Epithelial cell of proximal tubule (primary cell): ENCODE data around the gene HOXD11. TPM values are rescaled to one million over a fixed set of nuclear protein-coding genes. Genes with fewer than 3 reads are reported as not detected.

Experiments used
- DNase-seq: peaks from one replicate; pipeline ENCODE4 v3.0.0-alpha.2; 2011; ENCODE audit warnings: low read depth
- H3K4me3 ChIP-seq: 2 replicates; pipeline ENCODE4 v1.5.1; 2011; ENCODE audit warnings: low read depth, mild to moderate bottlenecking, low read length
- total RNA-seq: library from RNA; depleted of rRNA; stranded (reverse); fragments of >200 nt; gene quantifications from 2 replicates; pipeline ENCODE4 v1.2.3, GENCODE V29; 2015
- TF ChIP-seq, protein P1 (sequence below): conservative IDR thresholded peaks from 2 replicates; pipeline ENCODE4 v1.5.1; 2012; ENCODE audit warnings: low read depth, mild to moderate bottlenecking, low read length

HOXD11 gene
- total RNA-seq, 1 donor from 2014 or later, result 25.1 TPM

DNA sequence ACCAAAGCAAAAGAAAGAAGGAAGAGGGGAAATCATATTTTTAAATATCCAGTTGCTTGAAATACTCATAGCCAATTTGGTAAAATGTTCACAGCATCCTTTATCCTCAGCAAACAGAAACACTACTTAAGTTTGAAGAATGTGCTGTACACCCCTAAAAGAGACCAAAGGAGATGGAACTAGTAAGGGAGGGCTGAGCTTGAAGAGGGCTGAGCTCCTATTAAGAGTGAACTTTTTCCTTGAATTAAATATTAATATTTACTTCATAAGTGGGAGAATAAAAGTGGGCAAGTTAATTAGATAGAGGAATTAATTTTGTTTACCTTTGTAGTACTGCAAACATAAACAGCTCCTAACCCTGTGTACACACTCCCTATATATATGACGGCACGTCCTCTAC, 30.3 kb upstream of the HOXD11 start:
- no peak for DNase-seq
- H3K4me3 ChIP-seq, result no peak overlapping the region
- TF ChIP-seq, protein P1, sequence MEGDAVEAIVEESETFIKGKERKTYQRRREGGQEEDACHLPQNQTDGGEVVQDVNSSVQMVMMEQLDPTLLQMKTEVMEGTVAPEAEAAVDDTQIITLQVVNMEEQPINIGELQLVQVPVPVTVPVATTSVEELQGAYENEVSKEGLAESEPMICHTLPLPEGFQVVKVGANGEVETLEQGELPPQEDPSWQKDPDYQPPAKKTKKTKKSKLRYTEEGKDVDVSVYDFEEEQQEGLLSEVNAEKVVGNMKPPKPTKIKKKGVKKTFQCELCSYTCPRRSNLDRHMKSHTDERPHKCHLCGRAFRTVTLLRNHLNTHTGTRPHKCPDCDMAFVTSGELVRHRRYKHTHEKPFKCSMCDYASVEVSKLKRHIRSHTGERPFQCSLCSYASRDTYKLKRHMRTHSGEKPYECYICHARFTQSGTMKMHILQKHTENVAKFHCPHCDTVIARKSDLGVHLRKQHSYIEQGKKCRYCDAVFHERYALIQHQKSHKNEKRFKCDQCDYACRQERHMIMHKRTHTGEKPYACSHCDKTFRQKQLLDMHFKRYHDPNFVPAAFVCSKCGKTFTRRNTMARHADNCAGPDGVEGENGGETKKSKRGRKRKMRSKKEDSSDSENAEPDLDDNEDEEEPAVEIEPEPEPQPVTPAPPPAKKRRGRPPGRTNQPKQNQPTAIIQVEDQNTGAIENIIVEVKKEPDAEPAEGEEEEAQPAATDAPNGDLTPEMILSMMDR, result no peak

- TF ChIP-seq, protein P1, result no peak
- no peak for DNase-seq
- H3K4me3 ChIP-seq, result no peak overlapping the region
Observed at GRCh38 chr2:176078541-176079284, 28.4 kb upstream of the HOXD11 start.

- DNase-seq, result no peak
Observed at GRCh38 chr2:176079285-176079830, 27.7 kb upstream of the HOXD11 start.

DNA sequence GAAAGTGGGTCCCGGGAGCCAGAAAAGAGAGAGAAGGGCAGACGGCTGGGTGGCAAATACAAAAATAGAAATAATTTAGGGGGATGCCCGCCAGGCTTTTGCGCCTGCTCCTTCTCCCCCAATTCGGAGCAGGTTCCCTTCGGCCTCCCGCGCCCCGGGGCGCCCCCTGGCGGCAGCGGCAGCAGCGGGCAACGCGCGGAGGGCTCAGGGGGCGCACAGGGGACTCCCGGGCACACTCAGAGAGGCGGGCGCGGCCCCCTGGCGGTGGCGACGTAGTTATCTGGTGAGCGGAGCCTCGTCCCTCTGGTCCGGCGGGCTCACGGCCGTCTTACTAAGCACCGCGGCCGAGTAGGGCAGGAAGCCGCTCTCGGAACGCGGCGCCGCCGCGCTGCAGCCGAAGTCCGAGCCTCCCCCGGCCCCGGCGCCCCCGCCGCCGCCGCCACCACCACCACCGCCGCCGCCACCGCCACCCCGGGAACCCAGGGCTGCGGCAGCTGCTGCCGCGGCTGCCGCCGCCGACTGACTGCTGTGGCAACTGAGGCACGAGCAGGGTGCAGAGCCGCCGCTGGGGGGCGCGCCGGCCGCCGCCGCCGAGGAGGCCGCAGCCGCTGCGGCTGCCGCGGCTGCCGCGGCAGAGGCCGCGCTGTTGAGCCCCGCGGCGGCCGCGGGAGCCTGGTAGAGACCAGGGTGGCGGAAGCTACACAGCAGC, 27.1 kb upstream of the HOXD11 start:
- H3K4me3 ChIP-seq, result no peak overlapping the region
- TF ChIP-seq, protein P1, result peak; percentile 72
- no peak for DNase-seq

More at GRCh38 chr2:176079285-176079830, 27.7 kb upstream of the HOXD11 start:
- TF ChIP-seq, protein P1, result no peak
- no peak overlapping the region for H3K4me3 ChIP-seq

DNA sequence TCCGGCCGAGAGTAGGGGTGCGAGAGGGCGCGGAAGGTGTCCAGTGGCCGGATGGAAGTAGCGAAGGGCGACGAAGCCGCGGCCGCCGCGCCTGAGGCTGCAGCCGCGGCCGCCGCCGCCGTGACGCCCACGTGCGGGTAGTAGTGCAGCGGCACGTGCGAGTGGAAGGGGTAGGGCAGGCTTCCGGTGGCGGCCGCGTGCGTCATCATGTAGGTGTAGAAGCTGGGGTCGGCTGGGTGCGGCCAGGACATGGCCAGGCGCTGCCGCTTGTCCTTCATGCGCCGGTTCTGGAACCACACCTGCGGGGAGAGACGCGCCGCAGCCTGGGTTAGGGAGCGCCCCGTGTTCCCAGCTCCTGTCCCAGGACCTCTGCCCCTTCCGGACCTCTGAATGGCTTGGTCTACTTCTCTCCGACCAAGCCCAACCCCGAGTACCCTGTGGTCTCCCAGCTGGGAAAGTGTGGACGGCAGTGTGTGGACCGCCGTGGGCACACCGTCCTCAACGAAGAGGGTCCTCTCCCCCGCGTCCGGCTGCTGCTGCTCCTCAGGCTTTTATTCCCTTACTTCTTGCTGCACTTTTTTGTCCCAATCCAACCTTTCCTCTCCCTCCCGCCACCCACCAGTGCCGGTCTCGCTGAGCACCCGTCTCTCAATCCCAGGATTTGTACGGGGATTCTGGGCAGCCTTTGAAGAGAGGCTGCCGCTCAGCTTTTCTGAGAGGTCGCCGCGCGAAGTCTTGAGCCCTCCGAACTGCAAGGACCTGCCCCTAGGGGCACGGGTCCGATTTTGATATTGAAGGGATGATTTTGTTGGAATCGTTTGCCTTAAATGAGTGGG, 26.3 kb upstream of the HOXD11 start:
- H3K4me3 ChIP-seq, result no peak overlapping the region
- no peak for DNase-seq
- TF ChIP-seq, protein P1, result no peak

DNA sequence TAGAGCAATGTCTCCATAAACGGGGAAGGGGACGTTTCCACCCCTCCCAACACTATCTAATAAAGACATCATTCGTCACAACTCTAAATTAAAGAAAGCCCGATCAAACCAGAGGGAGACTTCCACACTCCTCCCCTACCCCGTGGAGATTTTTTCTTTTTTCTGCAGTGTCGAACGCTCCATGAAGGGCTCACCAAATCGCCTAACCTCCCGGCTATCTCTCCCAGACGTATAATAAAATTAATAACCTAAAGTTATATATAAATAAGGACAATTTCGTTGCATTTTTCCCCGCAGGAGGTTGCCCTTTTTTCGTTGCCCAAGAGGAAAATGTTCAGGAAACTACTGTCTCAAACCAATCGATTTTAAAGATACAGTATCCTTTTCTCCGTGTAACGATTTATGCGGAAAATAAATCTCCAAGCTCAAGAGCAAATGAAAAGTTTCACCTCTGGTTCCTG, 25.7 kb upstream of the HOXD11 start:
- no peak overlapping the region for H3K4me3 ChIP-seq
- TF ChIP-seq, protein P1, result no peak
- DNase-seq, result no peak
